ENCODE data around the gene CCDC40. TPM values are rescaled to one million over a fixed set of nuclear protein-coding genes. Genes with fewer than 3 reads are reported as not detected.

Gene CCDC40
- total RNA-seq (2022) (9.9 and 13.3 TPM in 2 replicates), Bru-seq, nascent RNA (percentile 35 among the genes with signal in this experiment), BruChase-seq, experiment 1, labeled RNA remaining after a 6-hour chase (percentile 45 among the genes with signal in this experiment), BruChase-seq, experiment 2, labeled RNA remaining after a 2-hour chase (percentile 47 among the genes with signal in this experiment)
- long read RNA-seq, partial matches to known transcripts = 0 of 10 reads
- long read RNA-seq, other reads (novel, unspliced or antisense) = 10 of 10 reads

GRCh38 chr17:80035937-80036714 lies at the start of gene CCDC40:
CCDC40 (plus strand) TSS chr17:80036642; CDS start chr17:80036663, 21 bp downstream.
- no TSS peak for BruUV-seq (replicated peaks)
- no peak for TF ChIP-seq CTCF (IDR thresholded peaks at IDR 0.05; ENCODE audit: unreplicated experiment)
- CTCF ChIA-PET = no interaction called here
- peak; percentile 91 for DNase-seq
- H3K27ac Mint-ChIP-seq (ENCODE audit: unreplicated experiment) = peak within 1 kb of the TSS; percentile 90
- H3K4me3 Mint-ChIP-seq (ENCODE audit: low read depth, unreplicated experiment) = peak within 1 kb of the TSS; percentile 81
- no peaks in the 10 kb centered on the region for H3K27me3 Mint-ChIP-seq (ENCODE audit: unreplicated experiment)
- H3K4me1 Mint-ChIP-seq (ENCODE audit: low read depth, unreplicated experiment) = peaks cover 22% of the 10 kb centered on the region
- peaks cover 29% of the 10 kb centered on the region for H3K36me3 Mint-ChIP-seq (ENCODE audit: insufficient read depth, unreplicated experiment)
- H3K9me3 Mint-ChIP-seq (ENCODE audit: low read depth, unreplicated experiment) = no peaks in the 10 kb centered on the region
- intact Hi-C loops (cut with micrococcal nuclease; ENCODE audit: unreplicated experiment) = no loop called here

- CTCF ChIA-PET = interaction anchor here (0.5 to 1.6 kb wide), 5 partner anchors 77 to 819 kb away, joined by 3 to 10 read pairs (median 3); no protein-coding TSS in a partner anchor
- Mint-ChIP-seq H3K9me3 (ENCODE audit: low read depth, unreplicated experiment) (no peaks in the 10 kb centered on the region), H3K36me3 (ENCODE audit: insufficient read depth, unreplicated experiment) (peaks cover 23% of the 10 kb centered on the region), H3K4me1 (ENCODE audit: low read depth, unreplicated experiment) (peaks cover 74% of the 10 kb centered on the region), H3K27ac (ENCODE audit: unreplicated experiment) (peak overlapping the region; percentile 50), H3K27me3 (ENCODE audit: unreplicated experiment) (no peaks in the 10 kb centered on the region), H3K4me3 (ENCODE audit: low read depth, unreplicated experiment) (peak overlapping the region; percentile 48)
- no peak for TF ChIP-seq CTCF (IDR thresholded peaks at IDR 0.05; ENCODE audit: unreplicated experiment)
- no TSS peak for BruUV-seq (replicated peaks)
- intact Hi-C loops (cut with micrococcal nuclease; ENCODE audit: unreplicated experiment) = loop anchor here (5.0 kb wide), 2 partner anchors 55 to 180 kb away; no protein-coding TSS in a partner anchor
- peak; percentile 18 for DNase-seq
Observed at GRCh38 chr17:79987187-79987934, 49.1 kb upstream of the CCDC40 start.

- intact Hi-C loops (cut with micrococcal nuclease; ENCODE audit: unreplicated experiment) = loop anchor here (5.0 kb wide), 2 partner anchors 56 to 181 kb away; no protein-coding TSS in a partner anchor
- TF ChIP-seq CTCF (IDR thresholded peaks at IDR 0.05; ENCODE audit: unreplicated experiment) = no peak
- Mint-ChIP-seq H3K27ac (ENCODE audit: unreplicated experiment) (peak overlapping the region; percentile 50), H3K4me3 (ENCODE audit: low read depth, unreplicated experiment) (peak overlapping the region; percentile 48), H3K27me3 (ENCODE audit: unreplicated experiment) (no peaks in the 10 kb centered on the region), H3K9me3 (ENCODE audit: low read depth, unreplicated experiment) (no peaks in the 10 kb centered on the region), H3K36me3 (ENCODE audit: insufficient read depth, unreplicated experiment) (peaks cover 28% of the 10 kb centered on the region), H3K4me1 (ENCODE audit: low read depth, unreplicated experiment) (peaks cover 79% of the 10 kb centered on the region)
- CTCF ChIA-PET = interaction anchor here (0.6 to 1.6 kb wide), 5 partner anchors 68 to 818 kb away, joined by 3 to 10 read pairs (median 4); no protein-coding TSS in a partner anchor
- no peak for DNase-seq
- BruUV-seq (replicated peaks) = no TSS peak
Observed at GRCh38 chr17:79987935-79988184, 48.6 kb upstream of the CCDC40 start.

Measured in Calu3 (cell line).